Measurements from ENCODE around the gene ZDHHC9.

Gene ZDHHC9

DNA sequence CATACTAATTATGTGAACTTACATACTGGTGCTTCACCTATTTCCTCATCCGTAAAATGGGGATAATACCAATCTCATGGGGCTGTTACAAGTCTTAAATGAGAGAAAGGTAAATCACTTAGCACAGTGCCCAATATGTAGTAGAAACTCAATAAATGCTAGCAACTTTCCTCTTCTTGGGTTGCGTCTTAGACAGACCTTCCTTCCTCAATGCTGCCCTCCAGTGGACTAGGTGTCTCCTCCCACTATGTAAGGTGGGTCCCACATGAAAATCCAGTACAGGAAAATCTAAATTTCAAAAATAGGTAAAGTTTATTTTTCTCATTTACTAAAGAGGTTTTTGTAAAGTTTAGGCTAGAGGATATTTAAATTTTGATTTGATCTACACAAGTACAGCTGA lies 20.6 kb downstream of the ZDHHC9 start:
- no peak for DNase-seq (ENCODE audit: low read depth in 2 of 2)

DNA sequence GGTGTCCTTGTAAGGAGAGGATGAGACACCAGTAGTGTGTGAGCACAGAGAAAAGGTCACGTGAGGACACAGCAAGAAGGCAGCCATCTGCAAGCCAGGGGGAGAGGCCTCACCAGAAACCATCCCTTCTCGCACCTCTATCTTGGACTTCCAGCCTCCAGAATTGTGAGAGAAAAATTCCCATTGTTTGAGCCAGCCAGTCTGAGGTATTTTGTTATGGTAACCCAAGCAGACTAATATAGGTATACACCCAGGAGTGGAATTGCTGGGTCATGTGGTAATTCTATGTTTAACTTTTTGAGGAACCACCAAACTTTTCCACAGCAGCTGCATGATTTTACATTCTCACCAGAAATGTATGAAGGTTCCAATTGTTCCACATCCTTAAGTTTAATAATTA lies 25.6 kb downstream of the ZDHHC9 start:
- no peak for DNase-seq (ENCODE audit: low read depth in 2 of 2)

DNA sequence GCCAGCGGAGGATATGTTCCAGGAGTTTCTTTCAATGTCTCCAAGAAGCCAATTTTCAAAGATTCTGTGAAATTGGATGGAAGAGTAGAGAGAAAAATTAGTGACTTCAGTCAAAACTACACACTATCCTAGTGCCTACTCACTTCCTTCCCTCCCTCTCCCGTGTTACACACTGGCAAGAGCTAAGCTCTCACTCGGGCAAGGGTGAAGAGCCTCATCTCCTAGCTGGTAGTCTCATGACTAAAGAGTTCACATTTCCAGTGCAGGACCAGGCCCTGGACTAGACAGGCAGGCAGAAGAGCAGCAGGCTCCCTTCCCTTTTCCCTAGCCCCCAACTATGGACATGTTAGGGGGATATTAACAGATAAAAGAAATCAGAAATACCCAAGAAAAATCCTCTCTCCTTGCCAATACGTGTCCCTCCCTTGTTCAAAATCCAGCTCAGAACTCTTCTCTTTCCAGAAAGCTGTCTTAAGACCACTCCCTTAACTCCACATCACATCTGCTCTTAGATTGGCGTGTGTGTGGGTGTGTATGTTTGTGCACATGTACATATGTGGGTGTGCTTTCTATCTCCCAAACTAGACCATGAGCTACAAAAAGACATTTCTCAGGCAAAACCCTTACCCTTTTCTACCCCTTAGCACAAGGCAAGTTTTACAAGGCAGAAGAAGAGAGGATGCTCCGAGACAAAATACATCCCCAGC lies 29.9 kb downstream of the ZDHHC9 start:
- no peak for DNase-seq (ENCODE audit: low read depth in 2 of 2)

DNA sequence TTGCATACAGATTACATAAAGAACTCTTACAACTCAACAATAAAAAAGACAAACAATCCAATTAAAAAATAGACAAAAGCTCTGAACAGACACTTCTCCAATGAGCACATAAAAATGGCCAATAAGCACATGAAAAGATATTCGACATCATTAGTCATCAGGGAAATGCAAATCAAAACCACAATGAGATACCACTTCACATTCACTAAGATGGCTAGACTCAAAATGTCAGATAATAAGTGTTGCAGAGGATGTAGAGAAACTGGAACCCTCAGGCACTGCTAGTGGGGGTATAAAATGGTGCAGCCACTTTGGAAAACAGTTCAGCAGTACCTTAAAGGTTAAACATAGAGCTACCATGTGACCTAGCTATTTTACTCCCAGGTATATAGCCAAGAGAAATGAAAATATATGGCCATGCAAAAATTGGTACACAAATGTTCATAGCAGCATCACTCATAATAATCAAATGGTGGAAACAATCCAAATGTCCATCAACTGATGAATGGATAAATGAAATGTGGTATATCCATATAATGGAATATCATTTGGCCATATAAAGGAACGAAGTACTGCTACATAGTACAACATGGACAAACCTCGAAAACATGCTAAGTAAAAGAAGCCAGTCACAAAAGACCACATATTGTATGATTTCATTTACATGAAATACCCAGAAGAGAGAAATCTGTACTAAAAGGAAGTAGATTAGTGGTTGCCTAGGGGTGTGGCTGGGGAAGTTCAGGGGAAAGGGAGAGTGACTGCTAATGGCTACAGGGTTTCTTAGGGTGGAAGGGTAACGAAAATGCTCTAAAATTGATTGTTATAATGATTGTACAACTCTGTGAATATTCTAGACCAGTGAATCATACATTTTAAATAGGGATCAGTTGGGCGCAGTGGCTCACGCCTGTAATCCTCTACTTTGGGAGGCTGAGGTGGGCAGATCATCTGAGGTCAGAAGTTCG lies 34.6 kb downstream of the ZDHHC9 start:
- no peak for DNase-seq (ENCODE audit: low read depth in 2 of 2)

DNA sequence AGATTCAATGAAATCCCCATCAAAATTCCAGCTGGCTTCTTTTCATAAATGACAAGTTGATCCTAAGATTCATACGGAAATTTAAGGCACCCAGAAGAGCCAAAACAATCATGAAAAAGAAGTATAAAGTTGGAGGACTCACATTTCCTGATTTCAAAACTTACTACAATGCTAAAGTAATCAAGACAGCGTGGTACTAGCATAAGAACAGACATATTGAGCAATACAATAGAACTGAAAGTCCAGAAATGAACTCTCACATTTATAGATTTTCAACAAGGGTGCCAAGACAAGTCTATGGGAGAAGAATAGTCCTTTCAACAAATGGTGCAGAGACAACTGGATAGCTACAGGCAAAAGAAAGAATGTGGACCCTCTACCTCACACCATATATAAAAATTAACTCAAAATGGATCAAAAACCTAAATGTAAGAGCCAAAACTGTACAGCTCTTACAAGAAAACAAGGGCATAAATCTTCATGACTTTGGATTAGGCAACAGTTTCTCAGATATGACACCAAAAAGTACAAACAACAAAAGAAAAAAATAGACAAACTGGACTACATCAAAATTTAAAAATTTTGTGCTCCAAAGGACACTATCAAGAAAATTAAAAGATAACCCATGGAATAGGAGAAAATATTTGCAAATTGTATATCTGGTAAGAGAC lies 35.4 kb downstream of the ZDHHC9 start:
- DNase-seq (ENCODE audit: low read depth in 2 of 2), result no peak

DNA sequence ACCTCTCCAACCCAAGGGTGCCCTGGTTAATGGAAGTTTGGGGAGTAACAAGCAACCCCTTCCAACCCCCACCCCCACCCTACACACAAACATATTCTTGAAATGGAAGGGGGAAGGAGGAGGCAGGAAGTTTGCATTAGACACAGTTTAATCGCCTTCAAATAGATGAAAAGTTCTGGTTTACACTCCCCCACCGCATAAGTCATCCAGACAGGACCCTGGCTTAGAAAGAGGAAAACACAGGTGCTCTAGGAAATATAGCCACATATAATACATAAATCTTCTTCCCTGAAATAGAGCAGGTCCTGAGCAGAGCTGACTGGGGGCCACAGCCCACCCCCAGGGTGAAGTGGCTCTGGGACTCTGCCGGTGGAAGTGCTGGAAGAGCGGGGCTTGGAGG lies 38.9 kb downstream of the ZDHHC9 start:
- no peak for DNase-seq (ENCODE audit: low read depth in 2 of 2)

DNA sequence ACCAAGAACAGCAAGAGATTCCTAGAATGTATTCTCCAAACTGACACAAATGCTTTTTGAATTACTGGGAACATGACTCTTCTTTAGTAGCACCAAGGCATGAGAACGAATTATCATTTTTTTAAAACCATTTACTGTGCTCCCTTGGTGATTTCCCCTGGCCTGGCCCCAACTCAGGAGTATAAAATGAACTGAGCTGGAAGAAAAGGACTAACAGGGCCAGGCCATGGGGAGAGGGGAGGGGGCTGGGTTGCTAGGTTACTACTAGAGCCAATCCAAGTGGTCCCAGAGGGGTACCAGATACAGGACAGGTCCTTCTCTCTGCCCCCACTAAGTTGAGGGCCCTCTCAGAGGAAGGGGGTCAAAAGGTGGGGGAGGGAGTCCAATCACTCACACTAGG lies 40.8 kb downstream of the ZDHHC9 start:
- no peak for DNase-seq (ENCODE audit: low read depth in 2 of 2)

DNA sequence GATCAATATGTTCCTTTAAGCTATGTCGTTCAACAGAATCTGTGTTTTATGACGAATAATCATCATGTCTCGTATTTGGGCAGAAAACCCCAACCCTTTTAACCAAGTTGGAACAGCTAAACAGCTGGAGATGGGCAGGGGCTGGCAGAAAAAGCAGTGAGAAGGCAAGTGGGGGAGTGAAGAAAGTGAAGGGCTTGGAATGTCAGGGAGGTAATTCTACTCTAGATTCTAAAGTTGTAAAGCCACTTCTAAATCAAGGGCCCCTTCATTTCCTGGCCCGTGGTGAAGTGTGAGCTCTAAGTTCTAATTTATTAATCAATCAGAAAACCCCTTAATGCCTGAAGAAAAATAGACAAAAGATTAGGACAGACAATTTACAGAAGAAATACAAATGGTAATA lies 43.5 kb downstream of the ZDHHC9 start:
- DNase-seq (ENCODE audit: low read depth in 2 of 2), result no peak

DNA sequence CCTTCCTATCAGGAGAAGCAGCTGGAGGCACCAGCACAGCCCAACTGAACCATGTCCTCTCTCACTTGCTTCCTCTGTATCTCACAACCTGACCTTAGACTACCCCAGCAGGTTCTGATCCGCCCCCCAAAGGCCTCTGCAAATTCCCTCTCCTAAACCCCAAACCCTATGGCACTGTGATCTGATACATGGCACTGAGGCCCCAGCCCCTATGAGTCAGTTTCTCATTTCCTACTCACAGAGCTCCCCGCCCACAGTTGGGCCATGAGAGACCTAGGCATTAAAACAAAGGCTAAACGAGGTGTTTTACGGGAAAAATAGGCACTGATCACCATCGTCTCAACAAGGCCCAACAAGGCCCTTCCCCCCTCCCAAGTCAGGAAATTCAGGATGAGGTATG lies 44.8 kb downstream of the ZDHHC9 start:
- no peak for DNase-seq (ENCODE audit: low read depth in 2 of 2)

DNA sequence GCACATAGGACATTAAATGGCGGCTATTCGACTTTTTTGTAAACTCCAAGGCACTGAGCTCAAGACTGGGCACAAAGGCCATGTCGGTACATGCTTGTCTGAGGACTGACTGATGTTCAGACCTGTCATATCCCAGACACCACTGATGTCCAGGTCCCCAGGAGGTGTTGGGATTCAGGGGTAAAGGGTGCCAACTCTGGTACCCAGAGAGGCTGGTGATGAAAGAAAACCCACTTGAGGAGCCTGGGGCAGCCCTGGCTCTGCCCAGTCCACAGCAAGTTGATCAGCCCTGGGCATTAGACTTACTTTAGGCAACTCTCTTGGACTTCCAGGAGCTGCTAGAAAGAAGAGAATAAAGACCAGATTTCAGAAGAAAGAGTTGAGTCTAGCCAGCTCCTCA lies 45.2 kb downstream of the ZDHHC9 start:
- DNase-seq (ENCODE audit: low read depth in 2 of 2), result no peak

DNA sequence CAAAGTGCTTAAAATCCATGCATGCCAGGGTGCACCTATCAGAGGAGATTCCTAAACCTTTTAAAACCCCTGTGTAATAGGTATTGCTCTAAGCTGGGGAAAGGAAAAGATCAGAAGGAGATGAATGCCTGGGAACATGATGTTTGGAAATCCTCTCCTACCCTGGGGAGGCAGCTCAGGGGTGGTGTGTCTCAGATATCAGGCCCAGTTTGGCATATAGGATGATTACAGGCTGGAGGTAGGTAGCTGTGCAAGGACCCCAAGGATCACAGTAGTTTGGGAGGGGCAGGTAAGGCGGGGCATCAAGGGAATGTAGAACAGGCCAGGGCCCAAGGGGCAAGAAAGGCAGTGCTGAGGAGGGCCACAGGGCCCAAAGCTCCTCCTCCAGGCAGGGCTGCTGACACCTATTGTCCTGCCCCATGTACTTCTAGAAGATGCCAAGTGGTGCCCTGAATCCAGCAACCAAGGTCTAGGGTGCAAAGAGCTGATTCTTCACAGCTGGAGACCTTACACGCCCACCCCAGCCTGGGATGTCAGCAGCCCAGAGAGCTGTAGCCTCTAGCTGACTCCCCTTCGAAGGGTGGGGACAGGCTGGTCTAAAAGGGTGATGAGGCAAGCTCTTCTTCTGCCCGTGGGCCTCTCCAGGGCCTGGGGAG lies 46.3 kb downstream of the ZDHHC9 start:
- no peak for DNase-seq (ENCODE audit: low read depth in 2 of 2)

DNA sequence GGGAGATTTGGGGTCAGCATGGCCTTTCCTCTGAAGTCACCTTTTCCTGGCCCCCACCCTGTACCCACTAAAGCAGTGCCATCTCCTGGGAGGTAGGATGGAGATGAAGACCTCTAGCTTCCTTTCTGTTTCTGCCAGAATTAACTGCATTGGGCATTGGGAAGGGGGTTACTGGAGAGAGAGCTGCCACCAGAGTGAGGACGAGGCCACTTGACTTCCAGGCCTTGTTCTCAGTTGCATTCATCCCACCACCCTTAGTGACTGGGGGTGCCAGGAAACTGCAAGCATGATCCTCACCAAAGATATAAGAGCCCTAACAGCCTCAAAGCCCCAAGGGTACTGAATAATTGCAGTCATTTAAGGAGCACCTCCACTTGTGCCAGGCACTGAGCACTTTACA lies 48.1 kb downstream of the ZDHHC9 start:
- DNase-seq (ENCODE audit: low read depth in 2 of 2), result no peak

DNA sequence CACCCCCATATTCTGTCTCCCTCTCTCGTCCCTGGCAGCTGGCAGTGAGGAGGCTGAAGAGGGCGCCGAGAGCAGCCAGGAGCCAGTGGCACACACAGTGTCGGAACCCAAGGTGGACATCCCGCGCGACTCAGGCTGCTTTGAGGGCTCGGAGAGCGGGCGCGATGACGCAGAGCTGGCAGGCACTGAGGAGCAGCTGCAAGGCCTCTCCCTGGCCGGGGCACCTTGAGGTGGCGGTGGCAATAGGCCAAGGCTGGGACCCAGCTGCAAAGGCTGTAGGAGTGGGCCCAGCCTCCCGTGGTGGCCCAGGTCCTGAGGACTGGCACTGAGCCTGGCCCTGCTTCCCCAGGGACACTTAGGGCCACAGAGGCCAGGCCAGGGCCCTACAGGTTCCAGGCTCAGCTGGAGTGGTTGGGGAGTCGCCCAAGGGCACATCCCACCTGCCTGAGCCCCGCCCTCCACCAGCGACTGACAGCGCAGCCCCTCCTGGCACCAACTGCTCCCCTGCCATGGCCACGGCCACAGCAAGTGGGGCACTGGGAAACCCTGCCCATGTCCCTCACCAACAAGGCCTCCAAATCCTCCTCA lies 50.0 kb downstream of the ZDHHC9 start:
- no peak for DNase-seq (ENCODE audit: low read depth in 2 of 2)

DNA sequence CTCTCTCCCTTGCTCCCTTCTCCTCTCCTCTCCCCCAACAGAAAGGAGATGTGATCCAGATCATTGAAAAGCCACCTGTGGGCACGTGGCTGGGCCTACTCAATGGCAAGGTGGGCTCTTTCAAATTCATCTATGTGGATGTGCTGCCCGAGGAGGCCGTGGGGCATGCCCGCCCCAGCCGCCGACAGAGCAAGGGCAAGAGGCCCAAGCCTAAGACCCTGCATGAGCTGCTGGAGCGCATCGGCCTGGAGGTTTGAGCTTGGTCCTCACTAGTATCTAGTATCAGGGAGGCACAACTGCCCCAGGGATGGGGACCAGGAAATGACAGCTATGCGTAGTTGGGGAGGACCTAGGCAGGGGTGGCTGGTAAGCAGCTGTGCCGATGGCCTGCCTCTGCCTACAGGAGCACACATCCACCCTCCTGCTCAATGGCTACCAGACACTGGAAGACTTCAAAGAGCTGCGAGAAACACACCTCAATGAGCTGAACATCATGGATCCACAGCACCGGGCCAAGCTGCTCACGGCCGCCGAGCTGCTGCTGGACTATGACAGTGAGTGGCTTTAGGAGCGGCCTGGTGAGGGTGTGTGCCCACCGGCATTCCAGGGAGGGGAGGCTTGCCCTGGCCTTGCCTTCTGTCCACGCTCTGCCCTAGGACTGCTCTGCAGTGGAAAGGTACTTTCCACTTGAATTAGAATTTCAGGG lies 50.9 kb downstream of the ZDHHC9 start:
- no peak for DNase-seq (ENCODE audit: low read depth in 2 of 2)

DNA sequence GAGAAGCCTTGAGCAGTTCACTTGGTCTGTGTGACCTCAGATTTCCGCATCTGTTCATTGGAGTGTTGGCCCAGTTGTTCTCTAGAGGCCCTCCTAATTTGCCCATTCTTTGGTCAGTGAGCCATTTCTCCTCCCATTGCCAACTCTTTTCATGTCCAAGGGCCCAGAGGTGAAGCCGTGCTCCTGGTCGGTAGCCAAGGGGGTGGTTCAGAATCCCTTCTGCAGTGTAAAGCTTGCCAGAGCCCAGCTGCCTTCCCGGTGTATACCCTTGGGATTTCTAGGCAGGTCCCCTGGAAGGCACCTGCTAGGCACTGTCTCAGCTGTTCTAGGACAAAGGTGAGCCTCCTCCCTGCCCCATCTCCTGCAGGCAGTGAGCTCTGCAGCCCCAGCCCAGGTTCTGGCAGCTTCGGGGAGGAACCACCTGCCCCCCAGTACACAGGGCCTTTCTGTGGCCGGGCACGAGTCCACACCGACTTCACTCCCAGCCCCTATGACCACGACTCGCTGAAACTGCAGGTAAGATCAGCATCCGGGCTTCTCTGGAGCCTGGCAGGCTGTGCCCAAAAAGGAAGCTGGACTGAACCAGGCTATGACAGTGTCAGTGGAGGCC lies 51.6 kb downstream of the ZDHHC9 start:
- no peak for DNase-seq (ENCODE audit: low read depth in 2 of 2)

DNA sequence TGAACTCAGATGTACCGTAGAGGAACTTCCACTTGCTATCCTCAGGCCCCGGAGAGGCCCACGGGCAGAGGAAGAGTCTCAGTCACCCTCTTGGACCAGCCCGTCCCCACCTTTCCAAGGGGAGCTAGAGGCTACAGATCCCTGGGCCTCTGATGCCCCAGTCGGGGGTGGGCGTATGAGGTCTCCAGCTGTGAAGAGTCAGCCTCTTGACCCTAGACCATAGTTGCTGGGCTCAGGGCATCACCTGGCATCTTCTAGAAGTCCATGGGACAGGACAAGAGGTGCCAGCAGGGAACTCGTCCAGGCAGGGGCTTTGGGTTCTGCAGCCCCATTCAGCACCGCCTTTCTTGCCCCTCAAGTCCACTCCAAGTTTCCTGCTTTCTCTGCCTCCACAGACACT lies 52.4 kb downstream of the ZDHHC9 start:
- no peak for DNase-seq (ENCODE audit: low read depth in 2 of 2)

DNA sequence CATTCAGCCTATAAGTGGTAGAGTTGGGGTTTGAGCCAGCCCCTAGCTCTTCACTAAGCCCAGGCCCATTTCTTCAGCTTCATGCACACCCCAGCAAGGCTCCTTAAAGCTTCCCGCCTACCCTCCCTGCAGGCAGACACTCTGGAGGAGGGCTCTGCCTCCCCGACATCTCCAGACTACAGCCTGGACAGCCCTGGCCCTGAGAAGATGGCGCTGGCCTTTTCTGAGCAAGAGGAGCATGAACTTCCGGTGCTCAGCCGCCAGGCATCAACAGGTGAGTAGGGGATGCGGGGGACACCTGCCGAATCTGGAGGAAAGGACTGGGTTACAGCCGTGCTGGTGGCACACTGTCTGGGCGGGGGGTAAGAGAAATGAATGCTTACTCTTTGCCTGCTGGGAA lies 52.9 kb downstream of the ZDHHC9 start:
- DNase-seq (ENCODE audit: low read depth in 2 of 2), result no peak

DNA sequence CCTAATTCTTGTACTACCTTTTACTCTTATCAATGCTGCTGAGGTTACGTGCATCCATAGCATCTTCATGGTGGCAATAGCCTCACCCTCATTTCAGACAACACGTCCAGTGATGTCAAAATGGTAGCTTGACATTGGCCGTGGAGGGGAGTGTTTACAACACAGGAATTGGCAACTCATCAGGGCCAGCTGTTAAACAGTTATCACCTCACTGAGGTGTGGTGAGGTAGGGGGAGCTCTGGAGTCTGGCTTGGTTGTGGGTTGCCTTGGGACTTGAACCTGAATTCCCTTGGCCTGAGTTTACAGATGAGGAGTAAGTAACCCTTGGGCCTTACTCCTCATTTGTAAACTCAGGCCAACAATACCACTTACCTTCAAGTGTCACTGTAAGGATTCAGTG lies 53.5 kb downstream of the ZDHHC9 start:
- DNase-seq (ENCODE audit: low read depth in 2 of 2), result no peak

DNA sequence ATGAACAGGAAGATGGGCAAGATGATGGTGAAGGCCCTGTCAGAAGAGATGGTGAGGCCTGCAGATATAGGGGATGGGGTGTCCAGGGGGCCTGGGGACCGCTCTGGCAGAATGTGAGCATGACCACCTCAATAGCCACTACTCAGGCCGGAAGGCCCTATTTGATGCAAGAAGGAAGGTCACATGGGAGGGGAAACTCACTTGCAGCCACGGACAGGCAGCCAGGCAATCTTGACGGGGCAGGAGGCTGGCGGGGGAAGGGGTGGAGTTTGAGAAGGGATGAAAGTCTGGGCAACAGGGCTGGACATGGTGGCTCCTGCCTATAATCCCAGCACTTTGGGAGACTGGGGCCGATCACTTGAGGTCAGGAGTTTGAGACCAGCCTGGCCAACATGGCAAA lies 55.2 kb downstream of the ZDHHC9 start:
- DNase-seq (ENCODE audit: low read depth in 2 of 2), result no peak

DNA sequence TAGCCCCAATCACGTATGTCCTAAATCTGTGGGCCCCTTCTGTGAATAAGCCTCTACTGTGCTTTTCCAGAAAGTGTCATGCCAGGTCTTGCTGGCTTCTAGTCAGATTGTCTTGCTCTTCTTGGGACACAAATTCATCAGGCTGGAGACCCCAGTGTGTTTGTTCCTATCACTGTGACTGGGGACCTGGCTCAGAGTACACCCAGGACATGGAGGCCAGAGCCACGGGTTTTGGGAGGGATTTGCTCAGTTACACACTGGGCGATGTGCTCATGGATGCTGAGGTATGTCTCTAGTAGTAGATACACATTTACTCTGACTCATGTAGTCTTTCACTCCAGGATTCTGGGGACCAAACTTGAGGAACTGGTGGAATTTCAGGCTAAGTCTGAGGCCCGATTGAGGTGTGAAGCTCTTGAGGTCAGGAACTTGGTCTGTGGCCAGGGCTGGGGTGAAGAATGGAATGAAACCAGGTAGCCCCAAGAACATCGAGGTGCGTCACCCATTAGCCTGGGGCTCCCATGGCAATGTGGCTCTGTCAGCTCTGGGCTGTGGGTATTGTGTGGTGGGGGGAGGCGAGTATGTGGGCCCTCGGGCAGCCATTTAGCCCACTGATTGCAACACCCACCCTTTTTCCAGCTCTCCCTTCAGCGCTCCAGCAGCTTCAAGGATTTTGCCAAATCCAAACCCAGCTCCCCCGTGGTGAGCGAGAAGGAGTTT lies 56.2 kb downstream of the ZDHHC9 start:
- no peak for DNase-seq (ENCODE audit: low read depth in 2 of 2)

Measured in stimulated activated CD8-positive, alpha-beta memory T cell treated with anti-CD3 and anti-CD28 coated beads, Interleukin-2, amount 100 ng/mL, for 48 hours (primary cell).